ENCODE measurements around the gene PSTK.

DNA sequence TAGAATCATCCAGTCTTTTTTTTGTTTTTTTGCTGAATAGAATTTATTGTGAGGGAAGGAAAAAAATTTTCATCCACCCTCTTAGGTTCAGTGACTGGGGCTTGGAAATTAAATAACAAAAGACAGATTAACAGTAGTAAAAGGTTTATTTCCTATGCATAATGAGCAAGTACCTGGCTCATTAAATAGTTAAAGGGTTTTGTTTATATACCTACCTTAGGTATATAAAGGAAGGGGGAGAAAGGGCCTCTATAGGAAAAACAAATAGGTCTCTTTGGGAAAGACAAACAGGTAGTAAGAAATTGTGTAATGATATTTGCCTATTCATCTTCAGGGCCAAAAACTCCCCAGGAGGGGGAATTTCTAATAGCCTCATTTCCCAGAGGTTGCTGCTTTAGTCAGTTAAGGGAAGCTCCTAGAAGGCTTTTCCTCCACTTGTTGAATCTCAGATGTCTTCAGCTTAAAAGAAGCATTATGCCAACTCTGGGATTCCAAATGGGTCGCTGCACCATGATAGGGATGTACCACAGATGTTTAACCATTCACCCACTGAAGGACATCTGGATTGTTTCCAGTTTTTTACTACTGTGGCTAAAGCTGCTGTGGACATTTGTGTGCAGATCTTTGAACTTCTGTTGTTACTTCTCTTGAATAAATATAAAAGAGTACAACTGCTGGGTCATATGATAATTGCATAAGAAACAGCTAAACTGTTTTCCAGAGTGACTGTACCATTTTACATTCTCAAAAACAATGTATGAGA is 39.9 kb downstream of the PSTK start:
- TF ChIP-seq POLR2A (IDR thresholded peaks at IDR 0.05) (no peak), CTCF (IDR thresholded peaks at IDR 0.05) (no peak)
